Measurements from ENCODE around the gene TCEANC. TPM values are rescaled to one million over a fixed set of nuclear protein-coding genes. Genes with fewer than 3 reads are reported as not detected.
"Not testable (repeated sequence)": the region's sequence is repeated elsewhere in the genome, so short reads cannot be mapped to it uniquely, and the experiment has no call there.

The TCEANC gene
- total RNA-seq, 2 experiments from 2014 or later: 1.9 to 2.3 TPM

GRCh38 chrX:13658602-13659001 lies 5.7 kb downstream of the TCEANC start:
- Mint-ChIP-seq H3K9me3 (ENCODE audit: low read depth) (no peaks in the 10 kb centered on the region), H3K27ac (no peak overlapping the region), H3K27me3 (no peaks in the 10 kb centered on the region), H3K36me3 (ENCODE audit: low read depth) (peaks cover 4% of the 10 kb centered on the region), H3K4me1 (peaks cover 36% of the 10 kb centered on the region), H3K4me3 (no peak overlapping the region)
- ChIA-PET POLR2A (no interaction called here), CTCF (interaction anchor here (0.8 to 1.6 kb wide), 4 partner anchors 11 to 83 kb away, joined by 3 to 5 read pairs (median 3); partner anchors contain the start of gene RAB9A)
- DNase-seq (no peak), ATAC-seq (no peak)
- intact Hi-C loops (cut with DNase I, micrococcal nuclease): loop anchor here (1.0 to 10.0 kb wide), 7 partner anchors 30 to 1676 kb away; partner anchors contain the start of genes PIGA (in 1 of the 2) and RAB9A (in 1 of the 2)

- DNase-seq (no peak), ATAC-seq (no peak)
- Mint-ChIP-seq H3K9me3 (ENCODE audit: low read depth) (no peaks in the 10 kb centered on the region), H3K4me1 (peaks cover 36% of the 10 kb centered on the region), H3K36me3 (ENCODE audit: low read depth) (peaks cover 8% of the 10 kb centered on the region), H3K4me3 (no peak overlapping the region), H3K27me3 (no peaks in the 10 kb centered on the region), H3K27ac (no peak overlapping the region)
- CTCF ChIA-PET: interaction anchor here (0.6 to 1.6 kb wide), 6 partner anchors 11 to 90 kb away, joined by 3 to 5 read pairs (median 3); partner anchors contain the start of gene RAB9A
- intact Hi-C loops (cut with DNase I, micrococcal nuclease): loop anchor here (2.0 to 10.0 kb wide), 5 partner anchors 30 to 1676 kb away; partner anchors contain the start of genes PIGA (in 1 of the 2) and RAB9A (in 1 of the 2)
- POLR2A ChIA-PET: no interaction called here
These were observed 6.1 kb downstream of the TCEANC start for GRCh38 chrX:13659063-13659462.

- intact Hi-C loops (cut with DNase I, micrococcal nuclease): loop anchor here in 1 of 2 experiments (1.0 kb wide), 1 partner anchor 7 kb away; no protein-coding TSS in a partner anchor
- POLR2A ChIA-PET: interaction anchor here (1.1 to 1.2 kb wide), 2 partner anchors 26 to 29 kb away, joined by 3 read pairs; no protein-coding TSS in a partner anchor
- CTCF ChIA-PET: interaction anchor here (0.6 to 1.1 kb wide), 5 partner anchors 85 to 1828 kb away, joined by 3 to 5 read pairs (median 3); no protein-coding TSS in a partner anchor
- peaks cover 26% of the 10 kb centered on the region for H3K4me1 Mint-ChIP-seq
- peak; percentile 87 for ATAC-seq
- H3K4me3 Mint-ChIP-seq: peak overlapping the region; percentile 43
- H3K9me3 Mint-ChIP-seq (ENCODE audit: low read depth): no peaks in the 10 kb centered on the region
- DNase-seq: peak; percentile 18
- H3K36me3 Mint-ChIP-seq (ENCODE audit: low read depth): peaks cover 12% of the 10 kb centered on the region
- no peaks in the 10 kb centered on the region for H3K27me3 Mint-ChIP-seq
- H3K27ac Mint-ChIP-seq: peak overlapping the region; percentile 51
These were observed 8.9 kb downstream of the TCEANC start for GRCh38 chrX:13661735-13662288.

GRCh38 chrX:13662355-13662791 lies 9.4 kb downstream of the TCEANC start:
- Mint-ChIP-seq H3K4me1 (peaks cover 26% of the 10 kb centered on the region), H3K4me3 (peak overlapping the region; percentile 43), H3K27me3 (no peaks in the 10 kb centered on the region), H3K9me3 (ENCODE audit: low read depth) (no peaks in the 10 kb centered on the region), H3K27ac (peak overlapping the region; percentile 51), H3K36me3 (ENCODE audit: low read depth) (peaks cover 12% of the 10 kb centered on the region)
- ChIA-PET CTCF (interaction anchor here (0.6 to 1.1 kb wide), 6 partner anchors 54 to 570 kb away, joined by 3 to 5 read pairs (median 4); no protein-coding TSS in a partner anchor), POLR2A (interaction anchor here (1.1 to 1.2 kb wide), 2 partner anchors 26 to 28 kb away, joined by 3 read pairs; no protein-coding TSS in a partner anchor)
- intact Hi-C loops (cut with DNase I, micrococcal nuclease): no loop called here
- no peak for DNase-seq
- ATAC-seq: peak; percentile 24

- Mint-ChIP-seq H3K4me3 (no peak overlapping the region), H3K4me1 (peaks cover 22% of the 10 kb centered on the region)
- intact Hi-C loops (cut with DNase I, micrococcal nuclease): no loop called here
These were observed 11.1 kb downstream of the TCEANC start for GRCh38 chrX:13664020-13664419.

GRCh38 chrX:13666836-13667235 lies 13.9 kb downstream of the TCEANC start:
- CTCF ChIA-PET: no interaction called here
- no peaks in the 10 kb centered on the region for H3K9me3 Mint-ChIP-seq (ENCODE audit: low read depth)
- DNase-seq: no peak
- no peaks in the 10 kb centered on the region for H3K27me3 Mint-ChIP-seq
- H3K27ac Mint-ChIP-seq: no peak overlapping the region
- intact Hi-C loops (cut with DNase I, micrococcal nuclease): no loop called here
- H3K4me3 Mint-ChIP-seq: no peak overlapping the region
- no peak for ATAC-seq
- peaks cover 25% of the 10 kb centered on the region for H3K4me1 Mint-ChIP-seq
- H3K36me3 Mint-ChIP-seq (ENCODE audit: low read depth): peaks cover 17% of the 10 kb centered on the region
- POLR2A ChIA-PET: no interaction called here

More at GRCh38 chrX:13664020-13664419, 11.1 kb downstream of the TCEANC start:
- no peaks in the 10 kb centered on the region for H3K27me3 Mint-ChIP-seq
- DNase-seq: no peak
- CTCF ChIA-PET: no interaction called here
- POLR2A ChIA-PET: no interaction called here
- H3K36me3 Mint-ChIP-seq (ENCODE audit: low read depth): peaks cover 12% of the 10 kb centered on the region
- no peaks in the 10 kb centered on the region for H3K9me3 Mint-ChIP-seq (ENCODE audit: low read depth)
- ATAC-seq: no peak
- no peak overlapping the region for H3K27ac Mint-ChIP-seq

GRCh38 chrX:13667919-13668318 lies 15.0 kb downstream of the TCEANC start:
- no peak for DNase-seq
- Mint-ChIP-seq H3K27ac (no peak overlapping the region), H3K4me3 (no peak overlapping the region), H3K36me3 (ENCODE audit: low read depth) (peaks cover 17% of the 10 kb centered on the region), H3K4me1 (peaks cover 14% of the 10 kb centered on the region), H3K27me3 (no peaks in the 10 kb centered on the region), H3K9me3 (ENCODE audit: low read depth) (no peaks in the 10 kb centered on the region)
- ChIA-PET CTCF (no interaction called here), POLR2A (no interaction called here)
- intact Hi-C loops (cut with DNase I, micrococcal nuclease): loop anchor here in 1 of 2 experiments (2.0 kb wide), 1 partner anchor 67 kb away; the partner anchor contains the start of genes OFD1 and TRAPPC2
- no peak for ATAC-seq

- Mint-ChIP-seq H3K9me3 (ENCODE audit: low read depth) (no peaks in the 10 kb centered on the region), H3K27ac (peak overlapping the region; percentile 93), H3K4me1 (peaks cover 11% of the 10 kb centered on the region), H3K4me3 (peak overlapping the region; percentile 51), H3K27me3 (no peaks in the 10 kb centered on the region), H3K36me3 (ENCODE audit: low read depth) (peaks cover 10% of the 10 kb centered on the region)
- intact Hi-C loops (cut with DNase I, micrococcal nuclease): loop anchor here (1.0 to 2.0 kb wide), 6 partner anchors 8 to 66 kb away; partner anchors contain the start of genes OFD1 (in 2 of the 2), TRAPPC2 (in 2 of the 2) and TCEANC (in 1 of the 2)
- CTCF ChIA-PET: interaction anchor here (0.7 to 1.6 kb wide), 6 partner anchors 10 to 82 kb away, joined by 3 to 8 read pairs (median 4); partner anchors contain the start of genes OFD1, RAB9A and TRAPPC2
- POLR2A ChIA-PET: interaction anchor here (0.6 to 1.5 kb wide), 6 partner anchors 18 to 360 kb away, joined by 3 to 9 read pairs (median 4); partner anchors contain the start of genes OFD1, RAB9A and TRAPPC2
- peak; percentile 76 for DNase-seq
- peak; percentile 93 for ATAC-seq
These were observed 16.4 kb downstream of the TCEANC start for GRCh38 chrX:13669246-13669737.

GRCh38 chrX:13669755-13670154 lies 16.8 kb downstream of the TCEANC start:
- H3K27me3 Mint-ChIP-seq; ATAC-seq; H3K9me3 Mint-ChIP-seq (ENCODE audit: low read depth); H3K36me3 Mint-ChIP-seq (ENCODE audit: low read depth): not testable (repeated sequence)
- ChIA-PET CTCF (interaction anchor here (0.6 to 1.6 kb wide), 6 partner anchors 11 to 384 kb away, joined by 3 to 8 read pairs (median 4); partner anchors contain the start of genes OFD1, RAB9A and TRAPPC2), POLR2A (interaction anchor here (0.6 to 1.5 kb wide), 5 partner anchors 19 to 360 kb away, joined by 3 to 9 read pairs (median 5); partner anchors contain the start of genes OFD1, RAB9A and TRAPPC2)
- Mint-ChIP-seq H3K4me3 (peak overlapping the region; percentile 51), H3K4me1 (peaks cover 11% of the 10 kb centered on the region), H3K27ac (peak overlapping the region; percentile 93)
- DNase-seq: peak; percentile 19
- intact Hi-C loops (cut with DNase I, micrococcal nuclease): loop anchor here (1.0 to 2.0 kb wide), 6 partner anchors 8 to 65 kb away; partner anchors contain the start of genes OFD1 (in 2 of the 2), TRAPPC2 (in 2 of the 2) and TCEANC (in 1 of the 2)

- DNase-seq (no peak), ATAC-seq (no peak)
- Mint-ChIP-seq H3K27ac (no peak overlapping the region), H3K4me3 (no peak overlapping the region), H3K27me3 (no peaks in the 10 kb centered on the region), H3K9me3 (ENCODE audit: low read depth) (no peaks in the 10 kb centered on the region), H3K4me1 (peaks cover 11% of the 10 kb centered on the region), H3K36me3 (ENCODE audit: low read depth) (peaks cover 9% of the 10 kb centered on the region)
- POLR2A ChIA-PET: interaction anchor here (0.6 to 1.5 kb wide), 2 partner anchors 19 to 71 kb away, joined by 5 to 6 read pairs; partner anchors contain the start of gene RAB9A
- intact Hi-C loops (cut with DNase I, micrococcal nuclease): no loop called here
- CTCF ChIA-PET: interaction anchor here (0.6 to 1.6 kb wide), 6 partner anchors 11 to 751 kb away, joined by 3 to 8 read pairs (median 5); partner anchors contain the start of genes OFD1, RAB9A and TRAPPC2
These were observed 17.3 kb downstream of the TCEANC start for GRCh38 chrX:13670197-13670596.

- intact Hi-C loops (cut with DNase I, micrococcal nuclease): no loop called here
- POLR2A ChIA-PET: no interaction called here
- Mint-ChIP-seq H3K27ac (no peak overlapping the region), H3K4me3 (no peak overlapping the region), H3K36me3 (ENCODE audit: low read depth) (peaks cover 9% of the 10 kb centered on the region), H3K27me3 (no peaks in the 10 kb centered on the region), H3K9me3 (ENCODE audit: low read depth) (no peaks in the 10 kb centered on the region), H3K4me1 (peaks cover 11% of the 10 kb centered on the region)
- ATAC-seq: no peak
- CTCF ChIA-PET: no interaction called here
- no peak for DNase-seq
These were observed 20.1 kb downstream of the TCEANC start for GRCh38 chrX:13673016-13673415.

Data from activated CD4-positive, alpha-beta T cell treated with anti-CD3 and anti-CD28 coated beads for 36 hours (primary cell).